ENCODE data around the gene TCF25.

DNA sequence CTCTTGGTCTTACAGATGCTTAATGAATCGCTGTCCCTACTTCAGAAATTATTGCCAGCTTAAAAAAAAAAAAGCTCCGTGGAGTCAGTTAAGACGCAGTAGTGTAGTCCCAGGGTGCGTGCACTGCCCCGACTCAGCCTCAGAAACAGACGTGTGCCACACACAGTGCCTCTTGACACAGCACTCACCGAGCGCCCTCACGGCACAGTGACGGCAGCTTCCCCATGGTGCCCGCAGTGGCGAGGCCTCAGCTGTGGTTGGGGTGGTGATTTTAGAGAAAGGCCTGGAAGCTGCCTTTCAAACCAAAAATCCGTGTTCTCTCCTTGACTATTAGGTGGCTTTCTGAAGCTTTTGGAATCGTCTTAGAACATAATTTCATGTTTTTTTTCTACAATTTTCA, 13.9 kb downstream of the TCF25 start:
- TF ChIP-seq, protein P1, sequence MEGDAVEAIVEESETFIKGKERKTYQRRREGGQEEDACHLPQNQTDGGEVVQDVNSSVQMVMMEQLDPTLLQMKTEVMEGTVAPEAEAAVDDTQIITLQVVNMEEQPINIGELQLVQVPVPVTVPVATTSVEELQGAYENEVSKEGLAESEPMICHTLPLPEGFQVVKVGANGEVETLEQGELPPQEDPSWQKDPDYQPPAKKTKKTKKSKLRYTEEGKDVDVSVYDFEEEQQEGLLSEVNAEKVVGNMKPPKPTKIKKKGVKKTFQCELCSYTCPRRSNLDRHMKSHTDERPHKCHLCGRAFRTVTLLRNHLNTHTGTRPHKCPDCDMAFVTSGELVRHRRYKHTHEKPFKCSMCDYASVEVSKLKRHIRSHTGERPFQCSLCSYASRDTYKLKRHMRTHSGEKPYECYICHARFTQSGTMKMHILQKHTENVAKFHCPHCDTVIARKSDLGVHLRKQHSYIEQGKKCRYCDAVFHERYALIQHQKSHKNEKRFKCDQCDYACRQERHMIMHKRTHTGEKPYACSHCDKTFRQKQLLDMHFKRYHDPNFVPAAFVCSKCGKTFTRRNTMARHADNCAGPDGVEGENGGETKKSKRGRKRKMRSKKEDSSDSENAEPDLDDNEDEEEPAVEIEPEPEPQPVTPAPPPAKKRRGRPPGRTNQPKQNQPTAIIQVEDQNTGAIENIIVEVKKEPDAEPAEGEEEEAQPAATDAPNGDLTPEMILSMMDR (IDR thresholded peaks at IDR 0.05): no peak
- TF ChIP-seq POLR2A (IDR thresholded peaks at IDR 0.05): no peak
